Lower leg skin (tissue), 4 donors: ENCODE measurements around the gene STAB1. TPM values are rescaled to one million over a fixed set of nuclear protein-coding genes. Genes with fewer than 3 reads are reported as not detected.

ENCODE experiments used
- DNase-seq, 2 donors: peaks; one replicate each; pipeline ENCODE4 v3.0.0-alpha.2; 2019; ENCODE audit warnings: low spot score in 2 of 2
- H3K4me3 ChIP-seq: fragments of 200-600 bp; sonication (generic); 2 replicates; pipeline ENCODE4 v1.5.1; 2017; ENCODE audit warnings: mild to moderate bottlenecking, low read depth; ENCODE audit not compliant: poor library complexity, severe bottlenecking
- CTCF ChIP-seq, 3 donors: fragments of 450-650 bp; IDR thresholded peaks; one replicate each; pipeline ENCODE4 v1.5.1; 2016; ENCODE audit warnings: antibody characterized with exemption in 3 of 3, mild to moderate bottlenecking in 3 of 3, moderate library complexity in 2 of 3
- POLR2A ChIP-seq, 2 donors: fragments of 450-650 bp; IDR thresholded peaks; one replicate each; pipeline ENCODE4 v1.6.1; 2016 to 2017; ENCODE audit warnings: antibody characterized with exemption in 2 of 2, mild to moderate bottlenecking in 1 of 2, moderate library complexity in 1 of 2
- WGBS, 2 donors: methylation state at CpG; one replicate each; pipeline ENCODE4 v1.1.5; 2018; 5-methylcytosine and 5-hydroxymethylcytosine counted together
- intact Hi-C: fragments of 100-400 bp; cut with DNase I; formaldehyde crosslinking; loops from one replicate; pipeline ENCODE4 v1.15.0; 2023; ENCODE audit warnings: low total_unique reads
- total RNA-seq, 4 donors: library from RNA; depleted of rRNA; stranded (reverse); fragments of >200 nt; gene quantifications; one replicate each; pipeline ENCODE4 v1.1.0, GENCODE V29; 2016

The STAB1 gene
- total RNA-seq, 4 donors from 2014 or later = 10.1 to 23.9 (median 12.1) TPM

GRCh38 chr3:52487788-52488691 is 7.1 kb upstream of the STAB1 start:
- no peak for DNase-seq
- no peak overlapping the region for H3K4me3 ChIP-seq
- intact Hi-C loops = no loop called here
- TF ChIP-seq POLR2A (IDR thresholded peaks at IDR 0.05) = no peak
- no peak for TF ChIP-seq CTCF (IDR thresholded peaks at IDR 0.05)
- 93 to 95% methylated on average over 59 of the region's 59 CpGs for WGBS, 2 donors

GRCh38 chr3:52488746-52489145 is 6.4 kb upstream of the STAB1 start:
- intact Hi-C loops = no loop called here
- no peak overlapping the region for H3K4me3 ChIP-seq
- 87 to 100% methylated on average over 1 to 3 of the region's 3 CpGs for WGBS, 2 donors
- TF ChIP-seq POLR2A (IDR thresholded peaks at IDR 0.05) (no peak), CTCF (IDR thresholded peaks at IDR 0.05) (no peak)
- DNase-seq = no peak

- TF ChIP-seq POLR2A (IDR thresholded peaks at IDR 0.05) (no peak), CTCF (IDR thresholded peaks at IDR 0.05) (no peak)
- H3K4me3 ChIP-seq = no peak overlapping the region
- no peak for DNase-seq
- 84 to 90% methylated on average over 14 to 18 of the region's 18 CpGs for WGBS, 2 donors
- intact Hi-C loops = no loop called here
Observed at GRCh38 chr3:52489453-52489852, 5.7 kb upstream of the STAB1 start.

GRCh38 chr3:52490035-52490938 is 4.9 kb upstream of the STAB1 start:
- WGBS, 2 donors = 77 to 79% methylated on average over 17 to 22 of the region's 22 CpGs
- DNase-seq = no peak
- TF ChIP-seq CTCF (IDR thresholded peaks at IDR 0.05) = no peak
- no peak for TF ChIP-seq POLR2A (IDR thresholded peaks at IDR 0.05)
- H3K4me3 ChIP-seq = no peak overlapping the region
- intact Hi-C loops = no loop called here

- intact Hi-C loops = no loop called here
- no peak for TF ChIP-seq CTCF (IDR thresholded peaks at IDR 0.05)
- no peak for TF ChIP-seq POLR2A (IDR thresholded peaks at IDR 0.05)
- WGBS, 2 donors = 81% methylated on average over 21 to 23 of the region's 23 CpGs
Observed at GRCh38 chr3:52490939-52491526, 4.1 kb upstream of the STAB1 start.

More at GRCh38 chr3:52490939-52491526, 4.1 kb upstream of the STAB1 start:
- DNase-seq = no peak
- H3K4me3 ChIP-seq = no peak overlapping the region
